Mammary epithelial cell (primary cell): Measurements from ENCODE around the gene AXIN1.

Experiments
- CTCF ChIP-seq, 2 donors: IDR thresholded peaks in 1 of 2; conservative IDR thresholded peaks in 1 of 2; 2 replicates each; pipeline ENCODE4 v1.5.1; 2011 to 2012; ENCODE audit warnings: inconsistent platforms in 2 of 2, low read length in 2 of 2, mild to moderate bottlenecking in 2 of 2, control low read depth in 1 of 2, low read depth in 1 of 2; ENCODE audit not compliant: insufficient read depth in 1 of 2; ENCODE audit errors: extremely low read depth in 1 of 2
- EZH2 ChIP-seq: IDR thresholded peaks from 2 replicates; pipeline ENCODE4 v1.6.1; 2012; ENCODE audit warnings: low read length, inconsistent platforms, borderline replicate concordance

GRCh38 chr16:317583-317982 lies 34.9 kb downstream of the AXIN1 start:
- TF ChIP-seq EZH2 (no peak), CTCF (conservative IDR thresholded peaks at IDR 0.05 in 1 of 2, IDR thresholded peaks at IDR 0.05 in 1 of 2; ENCODE audit: extremely low read depth in 1 of 2, insufficient read depth in 1 of 2, low read depth in 1 of 2, low read length in 2 of 2) (no peak)
